Colon (tissue), 2 donors: ENCODE results near the gene ADCYAP1.

Experiments
- FAIRE-seq: peaks from 2 replicates; lab custom pipeline; 2012; peaks lifted over from hg19 to GRCh38; lab: Jason Lieb, UNC
- donor health status: control.
- donor health status: control.

ADCYAP1 gene

DNA sequence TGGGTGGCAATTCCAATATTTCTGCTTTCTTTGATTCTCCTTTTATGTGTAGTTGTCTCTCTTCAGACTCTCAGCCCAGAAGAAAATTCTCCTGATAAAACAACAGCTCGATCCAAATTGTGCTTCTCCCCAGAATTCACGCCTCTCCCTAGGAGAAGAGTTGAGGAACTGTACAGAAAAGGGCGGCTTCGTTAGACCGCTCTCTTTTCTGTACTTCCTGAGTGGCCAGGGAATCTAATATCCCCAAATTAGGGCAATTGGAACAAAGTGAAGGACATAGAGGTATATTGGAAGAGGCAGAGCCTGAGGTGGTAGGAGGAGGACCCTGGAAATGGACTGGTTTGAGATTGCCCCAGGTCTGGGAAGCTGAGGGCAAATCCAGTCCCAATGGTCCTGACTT is 5.6 kb downstream of the ADCYAP1 start:
- FAIRE-seq, result no peak

GRCh38 chr18:911025-911424 is 6.4 kb downstream of the ADCYAP1 start:
- no peak for FAIRE-seq

GRCh38 chr18:911486-911885 is 6.8 kb downstream of the ADCYAP1 start:
- FAIRE-seq, result no peak

GRCh38 chr18:916562-916961 is 11.9 kb downstream of the ADCYAP1 start:
- no peak for FAIRE-seq

DNA sequence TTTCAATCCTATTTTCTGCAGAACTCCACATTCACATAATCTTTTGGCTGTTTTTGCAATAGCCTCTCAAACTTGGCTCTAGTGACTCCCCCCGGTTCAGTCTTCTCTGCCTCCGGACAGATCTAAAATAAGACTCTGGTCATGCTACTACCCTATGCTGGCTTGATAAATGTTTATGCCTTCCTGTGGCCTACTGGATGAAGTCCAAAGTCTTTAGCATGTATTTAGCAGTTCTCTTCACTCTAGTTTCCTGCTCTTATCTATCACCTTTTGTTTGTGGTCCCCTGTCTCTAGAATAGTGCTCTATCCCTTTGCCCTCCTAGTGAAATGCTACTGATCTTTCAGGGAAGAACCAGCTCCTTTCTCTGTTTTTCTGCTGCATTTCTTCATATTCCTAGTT is 14.4 kb downstream of the ADCYAP1 start:
- no peak for FAIRE-seq

DNA sequence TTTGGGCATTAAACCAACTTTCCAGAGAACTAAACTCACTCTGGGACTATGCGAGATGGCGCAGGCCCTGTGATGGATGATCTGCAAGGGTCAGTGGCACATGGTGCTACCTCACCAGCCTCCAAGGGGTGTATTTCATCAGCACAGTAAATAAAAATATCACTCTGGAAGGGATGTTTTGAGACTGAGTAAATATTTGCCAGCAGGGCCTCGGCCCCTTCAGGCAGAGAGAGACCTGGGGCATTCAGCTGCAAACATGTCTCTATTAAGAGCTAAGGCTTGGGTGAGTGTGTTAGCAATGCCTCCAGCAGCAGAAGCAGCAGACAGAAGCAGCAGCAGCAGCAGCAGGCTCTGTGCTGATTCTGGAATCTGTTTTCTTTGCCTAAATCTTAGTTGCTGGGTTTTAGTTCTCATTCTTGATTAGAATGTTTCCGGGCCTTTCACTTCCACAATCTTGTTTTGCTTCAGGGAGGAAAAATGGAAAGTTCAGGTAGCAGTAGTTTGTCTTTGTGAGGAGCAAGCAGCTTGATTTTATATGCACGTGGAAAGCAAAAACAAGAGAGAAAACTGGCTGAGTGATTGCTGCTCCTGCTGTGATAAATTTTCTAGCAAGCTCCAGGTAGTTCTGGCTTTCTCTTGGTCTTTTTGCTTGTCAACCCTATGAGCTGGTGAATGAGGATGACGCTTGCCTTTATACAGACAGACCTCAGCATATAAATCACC is 18.6 kb downstream of the ADCYAP1 start:
- no peak for FAIRE-seq

DNA sequence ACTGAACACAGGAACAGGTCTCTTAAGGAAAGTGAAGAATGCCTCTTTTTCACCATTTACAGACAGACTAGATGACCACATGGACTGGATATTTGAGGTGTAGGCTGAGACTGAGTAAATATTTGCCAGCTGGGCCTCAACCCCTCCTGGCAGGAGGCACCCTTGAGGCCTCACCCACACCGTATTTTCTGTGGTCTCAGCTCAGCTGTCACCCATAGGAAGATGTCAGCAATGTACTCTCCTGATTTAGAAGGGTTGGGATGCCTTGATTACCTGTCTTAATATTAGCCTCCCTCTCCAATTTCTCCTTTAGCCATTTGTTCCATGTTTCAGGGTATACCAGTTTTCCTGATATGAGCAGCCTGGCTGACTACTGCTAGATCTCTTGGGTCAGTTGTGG is 20.3 kb downstream of the ADCYAP1 start:
- no peak for FAIRE-seq

- FAIRE-seq, result no peak
These were observed 22.3 kb downstream of the ADCYAP1 start for GRCh38 chr18:926946-927345.

DNA sequence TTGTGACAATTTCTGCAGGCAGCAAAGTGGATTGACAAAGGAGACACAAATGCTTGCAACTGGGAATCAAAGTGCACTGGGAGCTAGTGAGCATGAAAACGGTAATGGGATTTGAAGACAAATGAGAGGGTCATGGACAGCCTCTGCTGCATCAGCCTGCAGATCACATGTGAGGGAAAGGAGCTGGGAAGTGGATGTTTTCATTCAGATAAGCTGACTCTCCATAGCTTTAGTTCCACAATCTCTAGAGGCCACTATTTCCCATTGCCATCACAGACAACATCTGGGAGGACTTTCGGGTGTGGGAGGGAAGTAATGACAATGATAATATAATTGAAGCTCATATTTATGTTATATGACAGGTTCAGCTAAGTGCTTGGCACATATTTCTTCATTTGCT is 28.4 kb downstream of the ADCYAP1 start:
- no peak for FAIRE-seq

- no peak for FAIRE-seq
These were observed 30.0 kb downstream of the ADCYAP1 start for GRCh38 chr18:934518-935133.

DNA sequence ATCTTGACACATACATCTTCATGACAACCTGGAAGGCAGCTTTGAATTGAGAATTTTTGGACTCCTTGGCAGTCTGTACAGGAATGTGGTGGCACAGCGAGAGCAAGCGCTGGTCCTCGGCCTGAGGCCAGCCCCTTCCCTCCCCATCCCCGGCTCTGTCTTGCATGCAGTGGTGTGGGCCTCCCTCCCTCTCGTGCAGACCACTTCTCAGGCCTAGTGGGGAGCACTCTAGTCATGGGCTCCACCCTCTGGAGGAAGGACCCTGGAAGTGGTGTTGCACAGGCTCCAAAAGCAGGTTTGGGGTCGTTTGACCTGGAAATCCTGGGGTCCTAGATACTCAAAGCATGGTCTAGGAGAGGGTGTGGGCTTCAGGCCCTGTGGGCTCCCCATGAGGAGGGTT is 32.3 kb downstream of the ADCYAP1 start:
- FAIRE-seq, result no peak

- no peak for FAIRE-seq
These were observed 34.5 kb downstream of the ADCYAP1 start for GRCh38 chr18:939166-939565.

DNA sequence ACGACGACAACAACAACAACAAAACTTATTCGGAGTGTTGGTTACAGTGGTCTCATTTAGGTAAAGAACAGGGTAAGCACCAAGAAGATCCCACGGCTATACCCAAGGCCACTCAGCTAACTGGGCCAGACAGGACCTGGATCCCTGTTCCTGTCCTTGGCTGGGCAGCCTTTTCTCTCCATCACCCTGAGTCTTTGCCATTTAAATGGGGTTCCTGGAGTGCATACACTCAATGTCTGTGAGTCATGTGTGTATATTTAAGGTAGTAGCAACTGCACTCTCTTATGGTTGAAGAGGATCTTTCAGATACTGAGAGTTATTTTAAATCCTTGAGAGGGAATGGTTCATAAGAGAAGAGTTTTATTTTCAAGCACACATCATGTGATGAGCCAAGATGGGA is 35.3 kb downstream of the ADCYAP1 start:
- FAIRE-seq, result no peak

DNA sequence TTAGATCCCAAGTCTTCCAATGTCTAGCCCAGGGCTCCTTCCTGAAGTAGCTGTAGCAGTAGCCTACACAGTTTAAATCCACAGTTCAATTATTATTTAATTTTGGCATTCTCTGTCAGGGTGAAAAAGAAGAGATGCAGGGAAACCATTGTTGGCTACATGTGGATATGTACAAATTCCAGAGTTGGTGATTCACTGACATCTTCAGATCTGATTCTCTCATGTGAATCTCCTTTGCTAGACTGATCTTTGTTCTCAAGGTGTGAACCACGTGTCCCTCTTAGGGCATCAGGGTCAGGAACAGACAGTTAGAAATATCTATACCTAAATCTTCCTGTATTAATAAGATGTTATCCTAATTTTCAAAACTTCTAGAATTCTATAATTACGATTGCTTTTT is 36.7 kb downstream of the ADCYAP1 start:
- FAIRE-seq, result no peak

DNA sequence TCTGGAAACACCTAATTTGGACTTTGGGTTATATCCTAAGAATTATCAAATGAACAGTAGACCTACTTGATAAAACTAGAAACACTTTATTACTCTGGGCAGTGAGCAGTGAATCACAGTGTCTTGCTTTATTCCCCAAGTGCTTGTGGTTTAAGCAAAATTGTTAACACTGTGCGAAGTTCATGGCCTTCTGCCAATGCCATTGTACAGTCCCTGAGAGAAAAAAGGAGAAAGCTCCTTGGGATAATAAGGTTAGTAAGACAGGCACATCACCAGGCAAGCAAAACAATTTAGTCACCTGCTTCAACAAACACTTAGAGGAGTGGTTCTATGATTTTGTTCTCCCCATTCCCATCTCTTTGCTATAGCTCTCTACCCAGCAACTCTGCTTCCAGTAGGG is 39.8 kb downstream of the ADCYAP1 start:
- FAIRE-seq, result no peak

DNA sequence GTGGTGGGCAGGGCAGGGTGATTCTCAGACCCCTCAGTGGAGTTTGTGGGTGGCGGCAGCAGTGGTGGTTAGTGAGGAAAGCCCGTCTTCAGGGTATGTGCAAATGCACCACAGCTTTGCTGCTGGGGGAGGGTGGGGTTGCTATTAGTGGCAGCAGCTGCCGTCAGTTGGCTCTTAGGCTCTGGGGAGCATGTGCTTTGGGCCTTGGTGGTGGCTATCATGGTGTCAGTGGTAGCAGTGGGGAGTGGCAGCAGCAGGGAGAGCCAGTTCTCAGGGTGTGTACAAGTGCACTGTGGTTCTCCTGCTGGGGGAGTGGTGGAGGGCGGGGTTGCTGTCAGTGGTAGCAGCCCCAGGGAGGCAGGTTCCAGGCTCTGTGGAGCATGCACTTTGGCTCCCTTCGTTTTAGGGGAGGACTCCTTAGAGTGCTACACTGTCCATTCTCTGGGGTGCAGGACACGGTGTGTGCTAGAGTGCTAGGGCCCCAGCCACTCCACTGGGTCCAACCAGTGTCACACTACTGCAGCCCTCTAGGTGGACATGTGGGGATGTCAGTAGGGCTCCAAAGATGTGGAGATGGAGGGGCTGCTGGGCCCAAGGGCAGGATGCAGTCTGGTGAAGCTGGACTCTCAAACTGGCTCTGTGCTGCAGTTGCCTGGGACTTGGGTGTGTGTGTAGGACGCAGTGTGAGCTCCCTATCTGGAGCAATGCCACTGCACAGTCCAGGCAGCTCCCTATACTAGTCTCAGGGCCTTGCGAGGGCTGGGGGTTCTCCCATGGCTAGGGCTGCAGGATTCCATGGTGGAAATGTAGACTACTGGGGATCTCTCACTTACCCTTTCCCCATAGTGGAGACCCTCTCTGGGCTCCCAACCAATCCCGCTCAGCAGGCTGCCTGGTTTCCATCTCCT is 45.3 kb downstream of the ADCYAP1 start:
- no peak for FAIRE-seq

DNA sequence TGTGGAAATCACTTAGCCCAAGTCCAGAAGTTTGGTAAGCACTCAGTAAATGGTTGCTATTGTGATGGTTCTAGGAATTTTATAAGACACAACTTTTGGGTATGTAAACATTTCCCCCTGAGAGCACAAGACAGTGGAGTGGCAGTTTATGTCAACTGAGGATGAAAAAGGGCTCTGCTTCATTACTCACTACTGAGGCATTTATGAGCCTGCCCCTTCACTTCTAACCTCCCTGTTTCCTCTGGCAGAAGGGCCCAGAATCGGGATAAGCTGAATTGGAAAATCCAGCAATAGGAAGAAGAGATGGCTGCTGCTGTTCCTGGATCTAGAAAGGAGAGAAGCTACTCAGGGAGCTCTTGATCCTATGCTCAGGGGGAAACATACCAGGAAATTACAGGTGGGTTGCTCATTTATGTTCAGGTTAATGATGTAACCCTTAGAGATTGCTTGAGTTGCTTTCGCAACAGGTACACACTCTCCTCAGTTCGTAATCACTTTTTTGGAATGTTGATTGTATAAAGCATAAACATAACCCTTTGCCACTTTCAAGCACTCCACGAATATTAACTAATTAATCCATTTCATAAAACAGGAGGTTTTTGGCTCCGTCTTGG is 46.3 kb downstream of the ADCYAP1 start:
- FAIRE-seq, result no peak

DNA sequence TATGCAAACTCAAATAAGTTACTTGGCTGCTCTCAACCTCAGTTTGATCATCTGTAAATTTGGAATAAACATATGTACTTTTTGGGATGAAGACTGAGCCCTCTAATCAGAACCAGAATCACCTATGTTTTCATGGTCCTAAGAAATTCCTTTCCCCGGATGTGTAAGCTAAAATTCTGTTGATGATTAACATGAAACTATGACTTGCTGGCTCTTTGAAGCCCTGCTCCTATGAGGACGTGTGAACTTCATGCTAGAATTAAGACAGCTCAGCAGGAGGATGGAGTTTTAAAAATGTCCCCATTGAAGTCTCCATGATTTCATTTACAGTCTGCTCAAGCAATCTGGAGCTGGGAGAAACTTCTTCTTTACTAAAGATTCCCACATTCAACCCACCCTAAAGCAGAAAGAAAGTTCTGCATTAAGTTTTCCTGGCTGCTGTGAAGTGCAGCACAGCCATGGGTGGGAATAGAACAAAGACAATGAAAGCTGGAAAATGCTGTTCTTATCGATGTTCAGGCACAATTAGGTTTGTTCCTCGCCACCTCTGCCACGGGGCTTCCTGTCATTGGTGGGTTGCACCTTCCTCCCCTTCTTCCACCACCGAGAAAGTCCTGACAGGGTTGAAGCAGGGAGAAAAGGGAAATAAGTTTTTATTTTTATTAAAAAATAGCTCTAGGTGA is 50.9 kb downstream of the ADCYAP1 start:
- no peak for FAIRE-seq

DNA sequence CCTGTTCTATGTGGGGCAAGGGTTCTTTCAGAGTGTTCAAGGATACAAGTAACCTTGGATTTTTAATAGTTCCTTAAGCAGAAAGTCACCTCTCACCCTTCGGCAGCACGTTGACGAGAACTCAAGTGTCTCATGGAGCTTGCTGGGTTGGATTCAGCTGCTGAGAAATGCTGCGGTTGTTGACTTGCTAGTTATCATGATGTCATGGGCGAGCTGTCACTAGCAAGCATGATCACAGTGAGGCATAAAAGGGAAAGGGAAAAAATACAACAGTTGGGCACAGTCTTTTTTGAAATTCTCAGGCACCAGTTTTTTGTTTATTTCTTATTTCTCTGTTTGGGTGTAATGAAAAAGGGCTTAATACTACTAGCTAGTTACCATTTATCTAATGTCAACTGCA is 53.2 kb downstream of the ADCYAP1 start:
- FAIRE-seq, result no peak

DNA sequence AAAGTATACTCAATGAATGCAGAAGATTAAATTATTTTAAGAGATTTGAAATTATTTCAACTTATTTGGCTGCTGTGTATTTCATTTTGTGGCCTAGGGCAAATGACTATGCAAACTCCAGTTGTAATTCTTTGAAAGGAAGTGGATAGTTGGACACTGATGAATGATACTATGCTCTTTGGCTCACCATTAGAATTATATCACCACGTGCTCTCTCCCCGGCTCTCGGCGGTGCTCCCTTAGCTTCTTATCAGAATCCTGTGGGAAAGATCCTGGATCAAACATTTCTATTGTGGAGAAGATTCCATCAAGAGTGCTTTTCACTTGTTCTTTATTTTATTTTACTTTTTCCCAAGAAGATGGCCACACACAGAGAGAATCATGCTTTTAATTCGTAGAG is 55.2 kb downstream of the ADCYAP1 start:
- FAIRE-seq, result no peak
